Body of pancreas (tissue), 4 donors: Measurements from ENCODE around the gene LUC7L. TPM values are rescaled to one million over a fixed set of nuclear protein-coding genes. Genes with fewer than 3 reads are reported as not detected.
"Not testable (repeated sequence)": the region's sequence is repeated elsewhere in the genome, so short reads cannot be mapped to it uniquely, and the experiment has no call there.

Experiments used
- ATAC-seq: fragments of 150-250 bp; one replicate; pipeline ENCODE4 v1.9.1; 2016
- DNase-seq, 4 donors: peaks; one replicate each; pipeline ENCODE4 v3.0.0-alpha.2; 2019
- H3K27ac ChIP-seq, 4 donors: fragments of 200-600 bp; sonication (generic); 1 replicate in 3 of 4; 2 replicates in 1 of 4; pipeline versions ENCODE4 v1.5.1 to v1.6.1; 2016 to 2019; ENCODE audit warnings: mild to moderate bottlenecking in 1 of 4, mixed read lengths in 1 of 4, moderate library complexity in 1 of 4
- H3K27me3 ChIP-seq, 2 donors: fragments of 200-600 bp; sonication (generic); one replicate each; pipeline ENCODE4 v1.6.0; 2016; ENCODE audit warnings: mild to moderate bottlenecking in 1 of 2
- H3K36me3 ChIP-seq, 2 donors: fragments of 200-600 bp; sonication (generic); replicated peaks in 1 of 2; 2 replicates each; pipeline ENCODE4 v1.5.1; 2016; ENCODE audit warnings: low read depth in 2 of 2; ENCODE audit not compliant: insufficient read depth in 1 of 2
- H3K4me1 ChIP-seq: fragments of 200-600 bp; sonication (generic); one replicate; pipeline ENCODE4 v1.6.0; 2016
- H3K4me3 ChIP-seq, 2 donors: fragments of 200-600 bp; sonication (generic); 1 replicate in 1 of 2; 2 replicates in 1 of 2; pipeline ENCODE4 v1.5.1; 2016 to 2019
- H3K9me3 ChIP-seq, 3 donors: fragments of 200-600 bp; sonication (generic); 1 replicate in 2 of 3; 2 replicates in 1 of 3; pipeline ENCODE4 v1.5.1; 2016
- CTCF ChIP-seq, 7 experiments: fragments of 450-650 bp in 4 of 7; fragments of 200-600 bp in 3 of 7; sonication (generic) in 3 of 7; IDR thresholded peaks; one replicate each; pipeline ENCODE4 v1.5.1; 2016 to 2019; ENCODE audit warnings: antibody characterized with exemption in 7 of 7
- POLR2A ChIP-seq, 3 donors: fragments of 450-650 bp; IDR thresholded peaks; one replicate each; pipeline ENCODE4 v1.6.1; 2016; ENCODE audit warnings: antibody characterized with exemption in 3 of 3, mild to moderate bottlenecking in 2 of 3
- WGBS, 2 donors: methylation state at CpG; one replicate each; pipeline ENCODE4 v1.1.5; 2017; 5-methylcytosine and 5-hydroxymethylcytosine counted together
- intact Hi-C: fragments of 100-400 bp; cut with DNase I; formaldehyde crosslinking; loops from one replicate; pipeline ENCODE4 v1.15.1; 2023
- total RNA-seq, 2 donors: library from RNA; depleted of rRNA; stranded (reverse); fragments of >200 nt; gene quantifications; one replicate each; pipeline ENCODE4 v1.1.0, GENCODE V29; 2016

LUC7L gene
- total RNA-seq, 2 donors from 2014 or later, result 106 to 162 TPM

DNA sequence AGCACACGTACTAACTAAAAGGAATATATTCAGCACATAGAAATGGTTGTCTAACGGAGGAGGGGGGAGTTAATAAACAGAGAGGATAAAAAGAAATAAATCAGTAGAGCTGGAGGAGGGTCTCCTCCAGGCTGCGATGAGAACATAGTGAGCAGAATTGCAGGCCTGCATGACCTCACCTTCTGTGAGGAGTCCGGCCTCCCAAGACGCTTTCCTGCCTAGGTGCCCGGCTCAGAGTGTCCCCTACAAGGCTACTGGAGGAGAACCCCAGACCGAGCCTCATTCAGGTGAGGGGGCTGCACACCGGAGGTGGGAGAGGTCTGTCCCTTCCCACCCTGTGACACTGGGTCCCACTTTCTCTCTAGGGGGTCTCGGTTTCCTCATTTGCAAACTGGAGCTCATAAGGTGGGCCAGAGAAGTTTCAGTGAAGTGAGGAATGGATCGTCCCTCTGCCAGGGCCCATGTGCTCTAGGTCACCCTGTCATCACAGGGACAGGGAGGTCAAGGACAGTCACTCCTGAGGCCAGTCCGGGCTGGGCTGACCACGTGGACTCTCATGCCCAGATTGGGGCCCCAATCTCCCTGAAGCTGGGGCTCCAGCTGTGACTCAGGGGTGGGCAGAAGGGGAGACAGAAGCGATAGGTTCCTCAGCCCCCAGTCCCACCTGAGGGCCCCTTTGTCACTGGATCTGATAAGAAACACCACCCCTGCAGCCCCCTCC, 66.8 kb downstream of the LUC7L start:
- ATAC-seq (no peak), DNase-seq (no peak)
- Histone ChIP-seq H3K27ac (no peak overlapping the region), H3K36me3 (no peaks in the 10 kb centered on the region), H3K9me3 (no peaks in the 10 kb centered on the region), H3K4me3 (no peak overlapping the region), H3K27me3 (peaks cover 0 to 25% of the 10 kb centered on the region in 2 donors), H3K4me1 (peaks cover 19% of the 10 kb centered on the region)
- intact Hi-C loops, result no loop called here
- 83 to 86% methylated on average over 8 to 13 of the region's 13 CpGs for WGBS, 2 donors
- no peak for TF ChIP-seq POLR2A (IDR thresholded peaks at IDR 0.05)
- no peak for TF ChIP-seq CTCF (IDR thresholded peaks at IDR 0.05)

DNA sequence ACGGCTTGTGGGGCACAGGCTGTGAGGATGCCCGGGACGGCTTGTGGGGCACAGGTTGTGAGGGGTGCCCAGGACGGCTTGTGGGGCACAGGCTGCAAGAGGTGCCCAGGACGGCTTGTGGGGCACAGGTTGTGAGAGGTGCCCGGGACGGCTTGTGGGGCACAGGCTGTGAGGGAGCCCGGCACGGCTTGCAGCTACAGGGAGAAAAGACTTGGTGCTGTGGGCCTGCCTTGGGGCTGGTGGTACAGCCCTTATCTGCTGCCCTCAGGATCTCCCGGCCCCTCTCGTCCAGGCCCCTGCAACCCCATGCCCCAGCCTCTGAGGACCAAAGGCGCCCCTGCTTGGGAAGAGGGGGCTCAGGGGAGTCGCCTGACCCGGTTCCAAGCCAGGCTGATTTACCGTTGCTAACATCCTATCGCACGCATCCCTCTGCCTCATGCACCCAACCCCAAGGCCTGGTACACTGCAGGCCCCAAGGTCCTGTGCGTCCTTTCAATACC, 68.5 kb downstream of the LUC7L start:
- DNase-seq (no peak), ATAC-seq (no peak)
- Histone ChIP-seq H3K4me3 (no peak overlapping the region), H3K27me3 (peaks cover 0 to 8% of the 10 kb centered on the region in 2 donors), H3K9me3 (no peaks in the 10 kb centered on the region), H3K36me3 (no peaks in the 10 kb centered on the region), H3K4me1 (peaks cover 9% of the 10 kb centered on the region), H3K27ac (no peak overlapping the region)
- intact Hi-C loops, result no loop called here
- TF ChIP-seq POLR2A (IDR thresholded peaks at IDR 0.05), result no peak
- TF ChIP-seq CTCF (IDR thresholded peaks at IDR 0.05), result no peak
- WGBS, 2 donors, result 34 to 53% methylated on average over 10 to 17 of the region's 18 CpGs

GRCh38 chr16:160242-160641, 69.0 kb downstream of the LUC7L start:
- not testable (repeated sequence) for H3K27me3 ChIP-seq

DNA sequence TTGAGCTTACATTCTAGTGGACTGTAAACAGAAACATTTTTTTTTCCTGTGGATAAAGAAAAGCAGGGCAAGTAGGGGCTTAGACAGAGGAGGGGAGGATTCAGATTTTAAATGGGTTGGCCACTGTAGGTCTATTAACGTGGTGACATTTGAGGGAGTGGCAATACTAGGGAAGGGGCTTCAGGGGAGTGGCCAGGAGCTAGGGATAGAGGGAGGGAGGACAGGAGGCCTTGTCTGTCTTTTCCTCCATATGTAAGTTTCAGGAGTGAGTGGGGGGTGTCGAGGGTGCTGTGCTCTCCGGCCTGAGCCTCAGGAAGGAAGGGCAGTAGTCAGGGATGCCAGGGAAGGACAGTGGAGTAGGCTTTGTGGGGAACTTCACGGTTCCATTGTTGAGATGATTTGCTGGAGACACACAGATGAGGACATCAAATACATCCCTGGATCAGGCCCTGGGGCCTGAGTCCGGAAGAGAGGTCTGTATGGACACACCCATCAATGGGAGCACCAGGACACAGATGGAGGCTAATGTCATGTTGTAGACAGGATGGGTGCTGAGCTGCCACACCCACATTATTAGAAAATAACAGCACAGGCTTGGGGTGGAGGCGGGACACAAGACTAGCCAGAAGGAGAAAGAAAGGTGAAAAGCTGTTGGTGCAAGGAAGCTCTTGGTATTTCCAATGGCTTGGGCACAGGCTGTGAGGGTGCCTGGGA, 70.0 kb downstream of the LUC7L start:
- H3K27me3 ChIP-seq, result no peaks in the 10 kb centered on the region
- intact Hi-C loops, result no loop called here

More at GRCh38 chr16:160242-160641, 69.0 kb downstream of the LUC7L start:
- H3K36me3 ChIP-seq, H3K9me3 ChIP-seq, H3K4me3 ChIP-seq, H3K4me1 ChIP-seq, H3K27ac ChIP-seq, ATAC-seq, intact Hi-C loops, DNase-seq: not testable (repeated sequence)
- 50 to 83% methylated on average over 2 to 17 of the region's 20 CpGs for WGBS, 2 donors

More for the DNA sequence above, 70.0 kb downstream of the LUC7L start:
- TF ChIP-seq POLR2A (IDR thresholded peaks at IDR 0.05) (no peak), CTCF (IDR thresholded peaks at IDR 0.05) (no peak)
- DNase-seq (no peak), ATAC-seq (no peak)
- WGBS, 2 donors, result 50 to 60% methylated on average over 6 of the region's 6 CpGs
- Histone ChIP-seq H3K36me3 (no peaks in the 10 kb centered on the region), H3K9me3 (no peaks in the 10 kb centered on the region), H3K4me1 (peaks cover 9% of the 10 kb centered on the region), H3K27ac (no peak overlapping the region), H3K4me3 (no peak overlapping the region)
